ENCODE results near the gene EPHB4.
"Not testable (repeated sequence)": the region's sequence is repeated elsewhere in the genome, so short reads cannot be mapped to it uniquely, and the experiment has no call there.

The EPHB4 gene

GRCh38 chr7:100861616-100861985 is 34.3 kb upstream of the EPHB4 start:
- DNase-seq (ENCODE audit: low read depth), result no peak
- TF ChIP-seq, protein P1, sequence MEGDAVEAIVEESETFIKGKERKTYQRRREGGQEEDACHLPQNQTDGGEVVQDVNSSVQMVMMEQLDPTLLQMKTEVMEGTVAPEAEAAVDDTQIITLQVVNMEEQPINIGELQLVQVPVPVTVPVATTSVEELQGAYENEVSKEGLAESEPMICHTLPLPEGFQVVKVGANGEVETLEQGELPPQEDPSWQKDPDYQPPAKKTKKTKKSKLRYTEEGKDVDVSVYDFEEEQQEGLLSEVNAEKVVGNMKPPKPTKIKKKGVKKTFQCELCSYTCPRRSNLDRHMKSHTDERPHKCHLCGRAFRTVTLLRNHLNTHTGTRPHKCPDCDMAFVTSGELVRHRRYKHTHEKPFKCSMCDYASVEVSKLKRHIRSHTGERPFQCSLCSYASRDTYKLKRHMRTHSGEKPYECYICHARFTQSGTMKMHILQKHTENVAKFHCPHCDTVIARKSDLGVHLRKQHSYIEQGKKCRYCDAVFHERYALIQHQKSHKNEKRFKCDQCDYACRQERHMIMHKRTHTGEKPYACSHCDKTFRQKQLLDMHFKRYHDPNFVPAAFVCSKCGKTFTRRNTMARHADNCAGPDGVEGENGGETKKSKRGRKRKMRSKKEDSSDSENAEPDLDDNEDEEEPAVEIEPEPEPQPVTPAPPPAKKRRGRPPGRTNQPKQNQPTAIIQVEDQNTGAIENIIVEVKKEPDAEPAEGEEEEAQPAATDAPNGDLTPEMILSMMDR (conservative IDR thresholded peaks at IDR 0.05; ENCODE audit: low read depth, low read length), result no peak
- H3K4me3 ChIP-seq (ENCODE audit: low read length), result no peak overlapping the region

DNA sequence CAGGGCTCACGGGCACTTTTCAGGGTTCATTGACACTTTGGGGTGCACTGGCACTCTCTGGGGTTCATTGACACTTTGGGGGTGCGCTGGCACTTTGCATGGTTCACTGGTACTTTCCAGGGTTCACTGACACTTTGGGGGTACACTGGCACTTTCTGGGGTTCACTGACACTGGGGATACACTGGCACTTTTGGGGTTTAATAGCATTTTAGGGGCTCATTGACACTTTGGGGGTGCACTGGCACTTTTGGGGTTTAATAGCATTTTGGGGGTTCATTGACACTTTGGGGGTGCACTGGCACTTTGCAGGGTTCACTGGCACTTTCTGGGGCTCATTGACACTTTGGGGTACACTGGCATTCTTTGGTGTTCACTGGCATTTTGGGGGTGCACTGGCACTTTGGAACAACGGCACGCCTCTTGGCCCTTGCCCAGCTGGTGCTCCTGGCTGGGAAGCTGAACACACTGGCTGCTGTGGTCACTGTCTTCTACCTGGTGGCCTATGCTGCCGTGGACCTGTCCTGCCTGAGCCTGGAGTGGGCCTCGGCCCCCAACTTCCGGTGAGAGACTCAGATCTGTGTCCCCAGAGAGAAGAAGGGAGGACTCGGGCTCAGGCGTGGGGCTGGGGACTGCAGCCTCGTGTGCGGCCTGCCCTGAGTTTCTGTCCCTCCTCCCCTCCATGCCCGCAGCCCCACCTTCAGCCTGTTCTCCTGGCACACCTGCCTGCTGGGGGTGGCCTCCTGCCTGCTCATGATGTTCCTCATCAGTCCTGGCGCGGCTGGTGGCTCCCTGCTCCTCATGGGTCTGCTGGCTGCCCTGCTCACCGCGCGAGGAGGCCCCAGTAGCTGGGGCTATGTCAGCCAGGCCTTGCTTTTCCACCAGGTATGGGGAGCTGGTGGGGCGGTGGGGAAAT is 33.6 kb upstream of the EPHB4 start:
- TF ChIP-seq, protein P1 (conservative IDR thresholded peaks at IDR 0.05; ENCODE audit: low read depth, low read length), result no peak
- DNase-seq (ENCODE audit: low read depth), result no peak
- H3K4me3 ChIP-seq (ENCODE audit: low read length), result no peak overlapping the region

DNA sequence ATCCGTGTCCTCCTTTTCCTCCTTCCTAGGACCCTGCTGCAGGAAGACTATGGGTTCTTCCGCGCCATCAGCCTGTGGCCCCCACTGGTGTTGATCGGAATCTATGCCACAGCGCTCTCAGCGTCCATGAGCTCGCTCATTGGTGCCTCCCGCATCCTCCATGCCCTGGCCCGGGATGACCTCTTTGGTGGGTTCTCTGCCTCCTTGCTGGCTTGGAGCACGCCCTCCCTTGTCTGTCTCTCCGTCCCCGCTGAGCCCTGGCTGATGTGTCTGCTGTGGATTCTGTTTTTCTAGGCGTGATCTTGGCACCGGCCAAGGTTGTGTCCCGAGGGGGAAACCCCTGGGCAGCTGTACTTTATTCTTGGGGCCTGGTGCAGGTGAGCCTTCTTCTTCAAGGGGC is 32.5 kb upstream of the EPHB4 start:
- DNase-seq (ENCODE audit: low read depth), result no peak
- H3K4me3 ChIP-seq (ENCODE audit: low read length), result no peak overlapping the region
- TF ChIP-seq, protein P1 (conservative IDR thresholded peaks at IDR 0.05; ENCODE audit: low read depth, low read length), result no peak

DNA sequence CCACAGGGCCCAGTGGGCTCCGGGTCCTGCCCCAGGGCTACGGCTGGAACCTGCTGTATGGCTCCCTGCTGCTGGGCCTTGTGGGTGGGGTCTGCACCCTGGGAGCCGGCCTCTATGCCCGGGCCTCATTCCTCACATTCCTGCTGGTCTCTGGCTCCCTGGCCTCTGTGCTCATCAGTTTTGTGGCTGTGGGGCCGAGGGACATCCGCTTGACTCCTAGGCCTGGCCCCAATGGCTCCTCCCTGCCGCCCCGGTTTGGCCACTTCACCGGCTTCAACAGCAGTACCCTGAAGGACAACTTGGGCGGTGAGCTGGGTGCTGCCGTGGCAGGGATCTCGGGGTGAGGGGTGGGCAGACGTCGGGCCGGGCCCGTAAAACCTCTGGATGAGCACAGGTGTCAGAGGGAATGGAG is 29.6 kb upstream of the EPHB4 start:
- TF ChIP-seq, protein P1 (conservative IDR thresholded peaks at IDR 0.05; ENCODE audit: low read depth, low read length), result no peak
- DNase-seq (ENCODE audit: low read depth), result no peak
- no peak overlapping the region for H3K4me3 ChIP-seq (ENCODE audit: low read length)

- TF ChIP-seq, protein P1 (conservative IDR thresholded peaks at IDR 0.05; ENCODE audit: low read depth, low read length), result no peak
- DNase-seq (ENCODE audit: low read depth), result no peak
- H3K4me3 ChIP-seq (ENCODE audit: low read length), result no peak overlapping the region
Observed at GRCh38 chr7:100855515-100855914, 28.2 kb upstream of the EPHB4 start.

DNA sequence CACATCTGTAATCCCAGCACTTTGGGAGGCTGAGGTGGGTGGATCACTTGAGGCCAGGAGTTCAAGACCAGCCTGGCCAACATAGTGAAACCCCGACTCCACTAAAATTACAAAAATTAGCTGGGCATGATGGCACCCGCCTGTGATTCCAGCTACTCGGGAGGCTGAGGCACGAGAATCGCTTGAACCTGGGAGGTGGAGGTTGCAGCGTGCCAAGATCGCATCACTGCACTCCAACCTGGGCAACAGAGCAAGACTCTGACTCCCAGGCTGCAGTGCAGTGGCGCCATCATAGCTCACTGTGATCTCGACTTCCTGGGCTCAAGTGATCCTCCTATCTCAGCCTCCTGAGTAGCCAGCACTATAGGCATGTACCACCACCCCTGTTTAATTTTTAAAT is 27.6 kb upstream of the EPHB4 start:
- not testable (repeated sequence) for DNase-seq (ENCODE audit: low read depth); H3K4me3 ChIP-seq (ENCODE audit: low read length)

GRCh38 chr7:100854146-100854895 is 27.0 kb upstream of the EPHB4 start:
- DNase-seq (ENCODE audit: low read depth), result no peak
- H3K4me3 ChIP-seq (ENCODE audit: low read length), result no peak overlapping the region
- TF ChIP-seq, protein P1 (conservative IDR thresholded peaks at IDR 0.05; ENCODE audit: low read depth, low read length), result no peak
